Tibial nerve (tissue), 4 donors: ENCODE data around the gene TBC1D20. TPM values are rescaled to one million over a fixed set of nuclear protein-coding genes. Genes with fewer than 3 reads are reported as not detected.
A peak's percentile ranks its signal among the peaks of the same experiment; 100 is the strongest.

Experiments
- DNase-seq, 2 donors: peaks; one replicate each; pipeline ENCODE4 v3.0.0-alpha.2; 2019; ENCODE audit warnings: low spot score in 2 of 2
- H3K27ac ChIP-seq, 4 donors: fragments of 200-600 bp; sonication (generic) in 3 of 4; one replicate each; pipeline ENCODE4 v1.5.1; 2017 to 2019; ENCODE audit warnings: mild to moderate bottlenecking in 1 of 4
- H3K27me3 ChIP-seq, 2 donors: fragments of 200-600 bp; sonication (generic) in 1 of 2; one replicate each; pipeline versions ENCODE4 v1.5.1 to v1.6.0; 2017 to 2019
- H3K36me3 ChIP-seq, 3 donors: fragments of 200-600 bp; sonication (generic); one replicate each; pipeline ENCODE4 v1.5.1; 2018 to 2019
- H3K4me1 ChIP-seq, 4 donors: fragments of 200-600 bp; sonication (generic) in 3 of 4; one replicate each; pipeline ENCODE4 v1.5.1; 2017 to 2019
- H3K4me3 ChIP-seq, 4 donors: fragments of 200-600 bp; sonication (generic) in 3 of 4; one replicate each; pipeline ENCODE4 v1.5.1; 2017 to 2019; ENCODE audit warnings: mild to moderate bottlenecking in 1 of 4, moderate library complexity in 1 of 4
- H3K9me3 ChIP-seq, 4 donors: fragments of 200-600 bp; sonication (generic) in 3 of 4; one replicate each; pipeline ENCODE4 v1.5.1; 2017 to 2019
- EP300 ChIP-seq, 2 donors: sonication (generic); formaldehyde crosslinking; IDR thresholded peaks; one replicate each; pipeline ENCODE4 v1.6.1; 2017; ENCODE audit warnings: antibody characterized with exemption in 2 of 2, mild to moderate bottlenecking in 1 of 2
- POLR2A ChIP-seq, 2 donors: fragments of 450-650 bp; IDR thresholded peaks; one replicate each; pipeline ENCODE4 v1.6.1; 2017; ENCODE audit warnings: antibody characterized with exemption in 2 of 2, mild to moderate bottlenecking in 2 of 2, moderate library complexity in 2 of 2
- WGBS, 2 donors: methylation state at CpG; one replicate each; pipeline ENCODE4 v1.1.5; 2018; 5-methylcytosine and 5-hydroxymethylcytosine counted together
- total RNA-seq, 4 donors: library from RNA; depleted of rRNA; stranded (reverse); fragments of >200 nt; gene quantifications; one replicate each; pipeline ENCODE4 v1.1.0, GENCODE V29; 2016
- TF ChIP-seq, protein P1 (sequence below), 5 experiments: fragments of 200-600 bp in 3 of 5; fragments of 450-650 bp in 2 of 5; sonication (generic) in 3 of 5; IDR thresholded peaks; one replicate each; pipeline ENCODE4 v1.5.1; 2016 to 2019; ENCODE audit warnings: antibody characterized with exemption in 5 of 5, mild to moderate bottlenecking in 3 of 5, moderate library complexity in 2 of 5

Gene TBC1D20
- total RNA-seq, 4 donors from 2014 or later = 38.5 to 52.0 (median 44.3) TPM

DNA sequence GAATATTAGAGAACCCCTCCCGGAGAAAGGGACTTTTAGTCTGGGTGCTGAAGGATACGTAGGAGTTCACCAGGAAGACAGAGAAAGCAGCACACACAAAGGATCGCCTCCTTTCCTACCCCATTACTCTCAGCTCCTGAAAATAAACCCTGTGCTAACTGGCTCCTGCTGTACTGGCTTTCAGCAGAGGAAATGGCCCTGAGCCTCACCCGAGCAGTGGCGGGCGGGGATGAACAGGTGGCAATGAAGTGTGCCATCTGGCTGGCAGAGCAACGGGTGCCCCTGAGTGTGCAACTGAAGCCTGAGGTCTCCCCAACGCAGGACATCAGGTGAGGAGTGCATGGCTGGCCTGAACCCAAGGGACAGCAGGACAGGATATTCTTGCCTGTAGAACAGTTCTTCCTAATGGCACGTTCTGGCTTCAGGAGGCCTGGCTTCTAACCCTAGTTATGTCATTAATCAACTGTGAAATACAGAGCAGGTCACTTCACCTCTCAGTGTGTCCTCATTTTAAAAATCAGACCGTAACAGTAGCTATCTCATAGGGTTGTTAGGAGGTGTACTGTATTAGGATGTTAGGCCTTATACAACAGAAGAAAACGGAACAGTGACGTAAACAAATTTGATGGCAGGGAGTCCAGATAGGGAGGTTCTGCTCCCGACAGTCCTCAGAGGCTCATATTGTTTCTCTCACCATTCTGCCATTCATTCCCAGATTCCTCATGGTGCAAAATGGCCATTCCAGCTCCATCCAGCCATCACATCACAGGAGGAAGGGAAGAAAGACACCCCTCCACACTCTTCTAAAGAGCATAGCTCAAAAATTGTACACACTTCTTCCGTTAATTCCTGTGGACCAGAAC lies 52.4 kb downstream of the TBC1D20 start:
- peaks cover 0 to 29% (median 0%) of the 10 kb centered on the region in 3 donors for H3K36me3 ChIP-seq
- H3K27ac ChIP-seq = peak overlapping the region in 3 of 4 donors; percentile 91 to 98 (median 95)

DNA sequence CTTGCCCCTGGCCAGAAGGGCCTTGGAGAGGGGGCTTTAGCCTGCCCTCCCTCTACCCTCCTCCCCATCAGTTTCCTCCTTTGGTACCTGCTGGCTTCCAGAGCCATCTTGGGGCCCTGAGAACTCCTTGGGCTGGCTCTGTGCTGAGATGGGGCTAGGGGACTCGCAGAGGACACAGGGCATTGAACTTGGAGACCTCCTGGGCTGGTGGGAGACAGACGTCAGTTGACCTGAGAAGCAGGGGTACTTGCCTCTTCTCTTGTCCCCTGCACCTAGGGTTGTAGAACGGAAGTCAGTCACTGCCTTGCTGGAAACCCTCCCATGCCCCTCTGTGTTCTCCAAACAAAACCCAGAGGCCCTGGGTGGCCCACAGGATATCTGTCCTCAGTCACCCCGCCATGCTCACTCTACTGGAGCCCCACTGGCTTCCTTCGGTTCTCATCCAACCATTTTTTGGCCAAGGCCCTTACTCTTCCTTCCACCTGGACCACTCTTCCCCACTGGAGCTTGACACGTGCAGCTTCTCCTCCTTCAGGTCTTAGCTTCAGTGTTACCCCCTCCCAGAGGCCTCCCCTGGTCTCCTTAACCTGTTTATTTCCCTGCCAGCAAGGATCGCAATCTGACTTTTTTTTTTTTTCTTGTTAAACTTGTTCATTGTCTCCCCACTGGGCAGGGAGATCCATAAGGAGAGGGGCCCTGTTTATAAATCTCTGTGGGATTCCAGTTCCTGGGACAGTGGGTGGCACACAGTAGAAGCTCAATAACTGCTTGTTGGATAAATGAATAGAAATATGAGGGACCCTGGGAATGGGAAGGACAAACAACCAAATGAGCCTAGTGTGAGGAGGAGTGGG lies 53.3 kb downstream of the TBC1D20 start:
- 13 to 19% methylated on average over 7 of the region's 7 CpGs for WGBS, 2 donors
- H3K9me3 ChIP-seq = no peaks in the 10 kb centered on the region
- no peak for DNase-seq
- H3K27me3 ChIP-seq = no peaks in the 10 kb centered on the region
- H3K36me3 ChIP-seq = peaks cover 0 to 29% (median 0%) of the 10 kb centered on the region in 3 donors
- H3K4me1 ChIP-seq = peaks cover 0 to 32% (median 13%) of the 10 kb centered on the region in 4 donors
- TF ChIP-seq, protein P1, sequence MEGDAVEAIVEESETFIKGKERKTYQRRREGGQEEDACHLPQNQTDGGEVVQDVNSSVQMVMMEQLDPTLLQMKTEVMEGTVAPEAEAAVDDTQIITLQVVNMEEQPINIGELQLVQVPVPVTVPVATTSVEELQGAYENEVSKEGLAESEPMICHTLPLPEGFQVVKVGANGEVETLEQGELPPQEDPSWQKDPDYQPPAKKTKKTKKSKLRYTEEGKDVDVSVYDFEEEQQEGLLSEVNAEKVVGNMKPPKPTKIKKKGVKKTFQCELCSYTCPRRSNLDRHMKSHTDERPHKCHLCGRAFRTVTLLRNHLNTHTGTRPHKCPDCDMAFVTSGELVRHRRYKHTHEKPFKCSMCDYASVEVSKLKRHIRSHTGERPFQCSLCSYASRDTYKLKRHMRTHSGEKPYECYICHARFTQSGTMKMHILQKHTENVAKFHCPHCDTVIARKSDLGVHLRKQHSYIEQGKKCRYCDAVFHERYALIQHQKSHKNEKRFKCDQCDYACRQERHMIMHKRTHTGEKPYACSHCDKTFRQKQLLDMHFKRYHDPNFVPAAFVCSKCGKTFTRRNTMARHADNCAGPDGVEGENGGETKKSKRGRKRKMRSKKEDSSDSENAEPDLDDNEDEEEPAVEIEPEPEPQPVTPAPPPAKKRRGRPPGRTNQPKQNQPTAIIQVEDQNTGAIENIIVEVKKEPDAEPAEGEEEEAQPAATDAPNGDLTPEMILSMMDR (IDR thresholded peaks at IDR 0.05) = no peak
- no peak for TF ChIP-seq POLR2A (IDR thresholded peaks at IDR 0.05)
- TF ChIP-seq EP300 (IDR thresholded peaks at IDR 0.05) = no peak
- H3K27ac ChIP-seq = peak overlapping the region; percentile 79 to 98 (median 93)
- peak overlapping the region; percentile 72 to 99 (median 92) for H3K4me3 ChIP-seq

More for the DNA sequence above, 52.4 kb downstream of the TBC1D20 start:
- Histone ChIP-seq H3K4me1 (peaks cover 0 to 32% (median 13%) of the 10 kb centered on the region in 4 donors), H3K27me3 (no peaks in the 10 kb centered on the region), H3K9me3 (no peaks in the 10 kb centered on the region), H3K4me3 (peak overlapping the region in 1 of 4 donors; percentile 99)
- 85 to 89% methylated on average over 14 of the region's 14 CpGs for WGBS, 2 donors
- no peak for TF ChIP-seq EP300 (IDR thresholded peaks at IDR 0.05)
- no peak for TF ChIP-seq POLR2A (IDR thresholded peaks at IDR 0.05)
- TF ChIP-seq, protein P1 (IDR thresholded peaks at IDR 0.05) = no peak
- DNase-seq = no peak

DNA sequence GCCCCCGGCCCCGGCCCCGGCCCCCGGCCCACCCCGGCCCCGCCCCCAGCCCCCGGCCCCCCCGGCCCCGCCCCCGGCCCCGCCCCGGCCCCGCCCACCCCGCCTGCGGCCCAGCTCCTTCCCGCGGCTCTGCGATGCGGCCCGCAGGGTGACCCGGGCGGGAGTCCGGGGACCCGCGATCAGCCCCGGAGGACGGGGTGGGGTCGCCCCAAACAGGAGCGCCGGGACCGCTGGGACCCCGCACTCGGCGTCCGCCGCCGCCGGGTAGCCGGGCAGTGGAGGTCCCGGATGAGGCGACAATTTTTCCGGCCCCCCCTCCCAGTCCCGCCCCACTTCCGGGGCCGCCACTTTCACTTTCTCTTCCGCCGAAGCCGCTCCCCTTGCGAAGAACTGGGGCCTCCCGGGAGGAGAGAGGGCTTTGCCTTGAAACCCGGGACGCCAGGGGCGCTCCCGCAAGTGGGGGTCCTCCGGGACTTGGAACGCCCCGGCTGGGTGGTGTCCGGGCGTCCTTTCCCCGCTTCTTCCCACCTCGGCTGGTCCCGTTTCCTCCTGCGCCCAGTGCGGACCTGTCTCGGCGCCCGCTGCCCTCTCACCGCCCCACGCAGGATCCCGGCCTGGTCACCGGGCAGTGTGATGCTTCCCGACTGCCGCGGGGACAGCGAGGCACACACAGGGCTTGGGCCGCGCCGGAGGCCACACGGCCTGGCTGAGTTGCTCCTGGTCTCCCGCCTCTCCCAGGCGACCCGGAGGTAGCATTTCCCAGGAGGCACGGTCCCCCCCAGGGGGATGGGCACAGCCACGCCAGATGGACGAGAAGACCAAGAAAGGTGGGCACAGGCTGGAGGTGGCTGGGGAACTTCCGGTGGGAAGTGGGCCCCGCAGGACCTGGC lies 54.1 kb downstream of the TBC1D20 start, which contains the start of gene RBCK1:
Gene RBCK1 (plus strand): TSS at position 347 of the 890 bp plus-strand sequence. CDS start 459 bp downstream, at position 806.
- 0 to 1% methylated on average over 20 to 41 of the region's 87 CpGs for WGBS, 2 donors

More for the DNA sequence above, 54.1 kb downstream of the TBC1D20 start, which contains the start of gene RBCK1:
- Histone ChIP-seq H3K27ac (peak within 1 kb of the TSS; percentile 79 to 98 (median 93)), H3K9me3 (no peaks in the 10 kb centered on the region), H3K36me3 (peaks cover 0 to 29% (median 0%) of the 10 kb centered on the region in 3 donors), H3K27me3 (no peaks in the 10 kb centered on the region), H3K4me1 (peaks cover 0 to 32% (median 13%) of the 10 kb centered on the region in 4 donors), H3K4me3 (peak within 1 kb of the TSS; percentile 72 to 99 (median 92))
- DNase-seq = peak; percentile 63 to 69
- TF ChIP-seq, protein P1 (IDR thresholded peaks at IDR 0.05) = no peak
- TF ChIP-seq EP300 (IDR thresholded peaks at IDR 0.05) (peak; percentile 28 to 81), POLR2A (IDR thresholded peaks at IDR 0.05) (peak in 1 of 2 donors; percentile 34)
